HL-60 (cell line): ENCODE measurements around the gene SEC14L5.

Experiments
- POLR2AphosphoS5 ChIP-seq: IDR thresholded peaks from 2 replicates; pipeline ENCODE4 v1.6.1; 2012; ENCODE audit warnings: low read depth
- TF ChIP-seq, protein P1 (sequence below): IDR thresholded peaks from one replicate; pipeline ENCODE4 v1.5.1; 2011; ENCODE audit warnings: low read length, control low read depth, inconsistent platforms; ENCODE audit not compliant: insufficient read depth

DNA sequence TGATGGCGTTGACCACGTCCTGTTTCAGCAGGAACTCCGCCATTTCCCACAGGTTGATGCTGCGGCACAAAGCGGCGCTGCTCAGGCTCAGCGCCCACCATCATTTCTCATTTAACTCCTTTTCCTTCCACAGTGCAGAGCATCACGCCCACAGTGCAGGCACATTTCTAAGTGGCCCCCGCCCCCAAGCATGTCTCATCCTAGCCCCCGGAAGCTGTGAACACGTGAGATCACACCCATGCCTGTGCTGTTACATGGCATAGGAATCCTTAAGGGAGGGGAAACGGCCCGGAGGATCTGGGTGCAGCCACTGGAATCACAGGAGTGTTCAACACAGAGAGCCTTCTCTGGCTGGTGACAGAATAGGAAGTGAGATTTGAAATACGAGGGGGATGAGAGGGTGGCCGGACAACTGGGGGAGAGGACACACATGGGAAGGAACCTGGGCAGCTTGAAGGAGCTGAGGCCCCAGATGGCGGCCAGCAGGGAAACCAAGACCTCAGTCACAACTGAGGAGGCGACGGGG, 70.9 kb downstream of the SEC14L5 start:
- TF ChIP-seq POLR2AphosphoS5: no peak
- TF ChIP-seq, protein P1, sequence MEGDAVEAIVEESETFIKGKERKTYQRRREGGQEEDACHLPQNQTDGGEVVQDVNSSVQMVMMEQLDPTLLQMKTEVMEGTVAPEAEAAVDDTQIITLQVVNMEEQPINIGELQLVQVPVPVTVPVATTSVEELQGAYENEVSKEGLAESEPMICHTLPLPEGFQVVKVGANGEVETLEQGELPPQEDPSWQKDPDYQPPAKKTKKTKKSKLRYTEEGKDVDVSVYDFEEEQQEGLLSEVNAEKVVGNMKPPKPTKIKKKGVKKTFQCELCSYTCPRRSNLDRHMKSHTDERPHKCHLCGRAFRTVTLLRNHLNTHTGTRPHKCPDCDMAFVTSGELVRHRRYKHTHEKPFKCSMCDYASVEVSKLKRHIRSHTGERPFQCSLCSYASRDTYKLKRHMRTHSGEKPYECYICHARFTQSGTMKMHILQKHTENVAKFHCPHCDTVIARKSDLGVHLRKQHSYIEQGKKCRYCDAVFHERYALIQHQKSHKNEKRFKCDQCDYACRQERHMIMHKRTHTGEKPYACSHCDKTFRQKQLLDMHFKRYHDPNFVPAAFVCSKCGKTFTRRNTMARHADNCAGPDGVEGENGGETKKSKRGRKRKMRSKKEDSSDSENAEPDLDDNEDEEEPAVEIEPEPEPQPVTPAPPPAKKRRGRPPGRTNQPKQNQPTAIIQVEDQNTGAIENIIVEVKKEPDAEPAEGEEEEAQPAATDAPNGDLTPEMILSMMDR: no peak
